ENCODE results near the gene CAMTA1.

CAMTA1 gene

GRCh38 chr1:7809742-7810141 is 1024.5 kb downstream of the CAMTA1 start:
- no peak for DNase-seq
- intact Hi-C loops (cut with DNase I), result no loop called here

- intact Hi-C loops (cut with DNase I), result no loop called here
- peak in 15 of 42 donors; percentile 6 to 65 (median 36) for DNase-seq
Measured at GRCh38 chr1:7810395-7810794, 1025.1 kb downstream of the CAMTA1 start.

GRCh38 chr1:7811476-7811875 is 1026.2 kb downstream of the CAMTA1 start:
- no peak for DNase-seq
- intact Hi-C loops (cut with DNase I), result no loop called here

GRCh38 chr1:7813677-7814373 is 1028.6 kb downstream of the CAMTA1 start:
- intact Hi-C loops (cut with DNase I), result no loop called here
- DNase-seq, result no peak

All from head of caudate nucleus (tissue), 42 donors.